BE2C (cell line): ENCODE measurements around the gene MRPL17.

Source experiments
- DNase-seq: peaks from one replicate; pipeline ENCODE4 v3.0.0-alpha.2; 2020
- H3K27me3 ChIP-seq: fragments of 250-450 bp; sonication (Bioruptor Pico); 2 replicates; pipeline ENCODE4 v1.5.1; 2020; ENCODE audit warnings: mild to moderate bottlenecking
- H3K36me3 ChIP-seq: fragments of 250-450 bp; sonication (Bioruptor Pico); 2 replicates; pipeline ENCODE4 v1.5.1; 2020; ENCODE audit warnings: mild to moderate bottlenecking
- H3K4me1 ChIP-seq: fragments of 250-450 bp; sonication (Bioruptor Pico); 2 replicates; pipeline ENCODE4 v1.5.1; 2020
- H3K4me3 ChIP-seq: 2 replicates; pipeline ENCODE4 v1.5.1; 2011; ENCODE audit warnings: low read depth, low read length
- H3K9me3 ChIP-seq: fragments of 250-450 bp; sonication (Bioruptor Pico); 2 replicates; pipeline ENCODE4 v1.5.1; 2020
- TF ChIP-seq, protein P1 (sequence below): IDR thresholded peaks from 2 replicates; pipeline ENCODE4 v1.5.1; 2012; ENCODE audit warnings: mild to moderate bottlenecking, low read depth, low read length

Gene MRPL17

DNA sequence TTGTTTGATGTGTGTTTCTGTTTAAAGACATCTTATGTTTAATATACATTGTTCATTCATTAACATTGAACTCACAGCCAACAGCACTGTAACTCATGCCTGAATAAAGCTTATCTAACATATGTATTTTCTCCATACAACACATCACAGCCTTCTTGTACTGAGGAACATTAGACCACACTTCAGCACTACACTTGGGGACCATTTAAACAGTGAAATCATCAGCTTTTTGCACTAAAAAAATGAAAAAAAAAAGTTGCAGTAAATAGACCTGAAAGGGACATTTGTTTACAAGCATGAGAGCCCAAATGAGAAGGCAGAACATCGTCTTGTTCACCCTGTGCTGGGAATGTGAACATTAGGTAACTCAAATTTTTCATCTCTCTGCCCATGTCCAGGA is 48.6 kb downstream of the MRPL17 start:
- TF ChIP-seq, protein P1, sequence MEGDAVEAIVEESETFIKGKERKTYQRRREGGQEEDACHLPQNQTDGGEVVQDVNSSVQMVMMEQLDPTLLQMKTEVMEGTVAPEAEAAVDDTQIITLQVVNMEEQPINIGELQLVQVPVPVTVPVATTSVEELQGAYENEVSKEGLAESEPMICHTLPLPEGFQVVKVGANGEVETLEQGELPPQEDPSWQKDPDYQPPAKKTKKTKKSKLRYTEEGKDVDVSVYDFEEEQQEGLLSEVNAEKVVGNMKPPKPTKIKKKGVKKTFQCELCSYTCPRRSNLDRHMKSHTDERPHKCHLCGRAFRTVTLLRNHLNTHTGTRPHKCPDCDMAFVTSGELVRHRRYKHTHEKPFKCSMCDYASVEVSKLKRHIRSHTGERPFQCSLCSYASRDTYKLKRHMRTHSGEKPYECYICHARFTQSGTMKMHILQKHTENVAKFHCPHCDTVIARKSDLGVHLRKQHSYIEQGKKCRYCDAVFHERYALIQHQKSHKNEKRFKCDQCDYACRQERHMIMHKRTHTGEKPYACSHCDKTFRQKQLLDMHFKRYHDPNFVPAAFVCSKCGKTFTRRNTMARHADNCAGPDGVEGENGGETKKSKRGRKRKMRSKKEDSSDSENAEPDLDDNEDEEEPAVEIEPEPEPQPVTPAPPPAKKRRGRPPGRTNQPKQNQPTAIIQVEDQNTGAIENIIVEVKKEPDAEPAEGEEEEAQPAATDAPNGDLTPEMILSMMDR = no peak
- Histone ChIP-seq H3K36me3 (no peaks in the 10 kb centered on the region), H3K4me3 (no peak overlapping the region), H3K9me3 (no peaks in the 10 kb centered on the region), H3K4me1 (no peaks in the 10 kb centered on the region), H3K27me3 (no peaks in the 10 kb centered on the region)
- DNase-seq = no peak

- Histone ChIP-seq H3K4me3 (no peak overlapping the region), H3K9me3 (no peaks in the 10 kb centered on the region), H3K27me3 (no peaks in the 10 kb centered on the region), H3K4me1 (no peaks in the 10 kb centered on the region), H3K36me3 (no peaks in the 10 kb centered on the region)
- no peak for DNase-seq
- TF ChIP-seq, protein P1 = no peak
Observed at GRCh38 chr11:6633422-6634408, 49.4 kb downstream of the MRPL17 start.

- no peak overlapping the region for H3K4me3 ChIP-seq
- DNase-seq = no peak
- H3K4me1 ChIP-seq = no peaks in the 10 kb centered on the region
- H3K9me3 ChIP-seq = no peaks in the 10 kb centered on the region
- H3K27me3 ChIP-seq = no peaks in the 10 kb centered on the region
- H3K36me3 ChIP-seq = no peaks in the 10 kb centered on the region
- TF ChIP-seq, protein P1 = no peak
Observed at GRCh38 chr11:6632116-6633073, 50.7 kb downstream of the MRPL17 start.

DNA sequence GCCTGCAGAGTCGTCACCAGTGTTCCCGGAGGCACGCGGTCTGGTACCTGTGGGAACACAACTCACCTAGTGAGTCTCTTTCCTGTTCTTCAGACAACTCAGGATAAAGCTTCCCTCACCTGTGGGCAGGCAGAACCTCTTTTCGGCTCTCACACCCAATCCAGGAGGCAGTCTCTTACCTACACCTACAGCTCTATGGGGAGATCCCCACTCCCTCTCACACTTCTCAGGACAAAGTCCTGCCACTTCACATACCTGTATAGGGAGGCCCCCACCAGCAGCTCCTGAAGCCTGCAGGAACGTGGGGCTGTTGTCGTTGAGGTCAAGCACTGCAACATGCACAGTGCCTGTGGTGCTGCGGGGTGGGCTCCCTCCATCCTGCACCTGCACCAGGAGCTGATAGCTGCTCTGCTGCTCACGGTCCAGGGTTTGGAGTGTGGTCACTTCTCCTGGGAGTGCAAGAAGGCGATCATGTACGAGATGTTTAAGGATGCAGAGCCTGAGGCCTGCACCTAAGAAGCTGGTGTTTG is 51.7 kb downstream of the MRPL17 start:
- no peak for DNase-seq
- H3K4me1 ChIP-seq = no peaks in the 10 kb centered on the region
- H3K9me3 ChIP-seq = no peaks in the 10 kb centered on the region
- TF ChIP-seq, protein P1 = no peak
- H3K4me3 ChIP-seq = no peak overlapping the region
- no peaks in the 10 kb centered on the region for H3K36me3 ChIP-seq
- H3K27me3 ChIP-seq = no peaks in the 10 kb centered on the region

GRCh38 chr11:6630632-6631291 is 52.4 kb downstream of the MRPL17 start:
- Histone ChIP-seq H3K9me3 (no peaks in the 10 kb centered on the region), H3K4me3 (no peak overlapping the region), H3K4me1 (no peaks in the 10 kb centered on the region), H3K36me3 (no peaks in the 10 kb centered on the region), H3K27me3 (no peaks in the 10 kb centered on the region)
- TF ChIP-seq, protein P1 = no peak
- no peak for DNase-seq
